IMR-90 (cell line): ENCODE data around the gene CCDC175. TPM values are rescaled to one million over a fixed set of nuclear protein-coding genes. Genes with fewer than 3 reads are reported as not detected.

ENCODE experiments used
- ATAC-seq: fragments of 200-7000 bp; cut with Tn5 transposase; 2 replicates; pipeline ENCODE4 v1.9.1; 2020; ENCODE audit warnings: low read depth, mild to moderate bottlenecking, moderate library complexity
- BruUV-seq: library from RNA; stranded (reverse); fragments of 400-500 nt; replicated peaks from 2 replicates; lab custom pipeline; 2021; lab: Mats Ljungman, UMichigan
- CTCF ChIA-PET: fragments of 300-600 bp; formaldehyde crosslinking; extraction: SDS; loops from one replicate; lab custom pipeline; 2021; ENCODE audit warnings: antibody characterized with exemption; lab: Yijun Ruan, JAX
- POLR2A ChIA-PET: fragments of 300-600 bp; sonication (Branson Sonifier 250); formaldehyde crosslinking; loops from one replicate; lab custom pipeline; 2022; ENCODE audit warnings: antibody characterized with exemption; ENCODE audit not compliant: unreplicated experiment; lab: Charles Lee
- DNase-seq: peaks from one replicate; pipeline ENCODE4 v3.0.0; 2013
- H2AFZ ChIP-seq: replicated peaks from 2 replicates; pipeline ENCODE3; 2013; ENCODE audit warnings: low read length, mild to moderate bottlenecking; ENCODE audit not compliant: poor library complexity
- H2AK5ac ChIP-seq: 2 replicates; pipeline ENCODE4 v1.6.1; 2013; ENCODE audit warnings: low read depth, low read length, inconsistent platforms
- H2AK9ac ChIP-seq: replicated peaks from 2 replicates; pipeline ENCODE3; 2013; ENCODE audit warnings: mild to moderate bottlenecking, low read depth, low read length, moderate library complexity; ENCODE audit not compliant: poor library complexity
- H2BK120ac ChIP-seq: 2 replicates; pipeline ENCODE4 v1.6.1; 2013; ENCODE audit warnings: low read depth, low read length, inconsistent platforms
- H2BK15ac ChIP-seq: 3 replicates; pipeline ENCODE4 v1.6.1; 2013; ENCODE audit warnings: low read depth, low read length, inconsistent platforms
- H2BK20ac ChIP-seq: 2 replicates; pipeline ENCODE4 v1.6.1; 2013; ENCODE audit warnings: low read depth, mild to moderate bottlenecking, inconsistent platforms, low read length, moderate library complexity
- H2BK5ac ChIP-seq: 2 replicates; pipeline ENCODE4 v1.6.1; 2013; ENCODE audit warnings: mild to moderate bottlenecking, low read depth, low read length, inconsistent platforms; ENCODE audit not compliant: poor library complexity, severe bottlenecking
- H3K14ac ChIP-seq: replicated peaks from 2 replicates; pipeline ENCODE4 v1.6.1; 2013; ENCODE audit warnings: low read depth, low read length, inconsistent platforms
- H3K18ac ChIP-seq: 2 replicates; pipeline ENCODE4 v1.6.1; 2013; ENCODE audit warnings: low read depth, low read length, control low read depth
- H3K23ac ChIP-seq: 2 replicates; pipeline ENCODE4 v1.6.1; 2013; ENCODE audit warnings: low read depth, low read length, inconsistent platforms
- H3K27ac ChIP-seq: 2 replicates; pipeline ENCODE4 v1.5.1; 2013; ENCODE audit warnings: mild to moderate bottlenecking, control low read depth, low read length; ENCODE audit not compliant: insufficient read depth
- H3K27me3 ChIP-seq: 2 replicates; pipeline ENCODE4 v1.6.1; 2013; ENCODE audit warnings: low read length; ENCODE audit not compliant: control insufficient read depth, insufficient read depth
- H3K36me3 ChIP-seq: 2 replicates; pipeline ENCODE4 v1.6.1; 2013; ENCODE audit warnings: low read length, mixed read lengths; ENCODE audit not compliant: control insufficient read depth, insufficient read depth
- H3K4ac ChIP-seq: 2 replicates; pipeline ENCODE4 v1.6.1; 2013; ENCODE audit warnings: low read depth, low read length, inconsistent platforms
- H3K4me1 ChIP-seq: 2 replicates; pipeline ENCODE4 v1.6.1; 2013; ENCODE audit warnings: low read length, mixed read lengths; ENCODE audit not compliant: control insufficient read depth, insufficient read depth
- H3K4me2 ChIP-seq: 2 replicates; pipeline ENCODE4 v1.6.1; 2013; ENCODE audit warnings: low read depth, mild to moderate bottlenecking, control low read depth, low read length, moderate library complexity
- H3K4me3 ChIP-seq: 2 replicates; pipeline ENCODE4 v1.5.1; 2013; ENCODE audit warnings: low read depth, mild to moderate bottlenecking, control low read depth, low read length, moderate library complexity; ENCODE audit not compliant: insufficient read depth
- H3K56ac ChIP-seq: 2 replicates; pipeline ENCODE4 v1.6.1; 2013; ENCODE audit warnings: low read length, inconsistent platforms; ENCODE audit not compliant: insufficient read depth; ENCODE audit errors: extremely low read depth
- H3K79me1 ChIP-seq, 2 experiments: 2 replicates each; pipeline ENCODE4 v1.6.1; 2013; ENCODE audit warnings: low read length in 2 of 2, inconsistent platforms in 1 of 2, low read depth in 1 of 2
- H3K9ac ChIP-seq: 2 replicates; pipeline ENCODE4 v1.6.1; 2013; ENCODE audit warnings: low read depth, low read length, control low read depth
- H3K9me1 ChIP-seq: 2 replicates; pipeline ENCODE4 v1.6.1; 2013; ENCODE audit warnings: low read length, inconsistent platforms; ENCODE audit not compliant: insufficient read depth
- H3K9me3 ChIP-seq: 2 replicates; pipeline ENCODE4 v1.6.1; 2013; ENCODE audit warnings: low read length; ENCODE audit not compliant: control insufficient read depth, insufficient read depth
- H4K20me1 ChIP-seq: 2 replicates; pipeline ENCODE4 v1.6.1; 2013; ENCODE audit warnings: low read length, inconsistent platforms; ENCODE audit not compliant: insufficient read depth
- H4K5ac ChIP-seq: 2 replicates; pipeline ENCODE4 v1.6.1; 2013; ENCODE audit warnings: mild to moderate bottlenecking, low read depth, low read length, control low read depth
- H4K8ac ChIP-seq, 2 experiments: 2 replicates each; pipeline ENCODE4 v1.6.1; 2013; ENCODE audit warnings: low read depth in 2 of 2, low read length in 2 of 2, control low read depth in 1 of 2, inconsistent platforms in 1 of 2
- H4K91ac ChIP-seq: 2 replicates; pipeline ENCODE4 v1.6.1; 2013; ENCODE audit warnings: low read depth, low read length, inconsistent platforms; ENCODE audit not compliant: insufficient read depth
- WGBS, 2 experiments: methylation state at CpG; one replicate each; pipeline versions ENCODE4 v1.1.5 to v1.1.7; 2013; ENCODE audit warnings: missing lambda C conversion rate in 2 of 2; ENCODE audit not compliant: insufficient read length in 1 of 2; ENCODE audit errors: extremely low coverage in 2 of 2; 5-methylcytosine and 5-hydroxymethylcytosine counted together
- dilution Hi-C: fragments of 300-500 bp; cut with HindIII; formaldehyde crosslinking; loops from one replicate; pipeline ENCODE4 v1.14.3; 2018; ENCODE audit warnings: low sequenced_read_pairs; ENCODE audit not compliant: unreplicated experiment
- in situ Hi-C: fragments of 300-500 bp; cut with MboI; formaldehyde crosslinking; loops from 3 replicates; pipeline ENCODE4 v1.14.3; 2019; ENCODE audit warnings: low sequenced_read_pairs, inconsistent platforms, mixed read lengths
- intact Hi-C: fragments of 100-400 bp; cut with micrococcal nuclease; formaldehyde crosslinking; loops from 2 replicates; pipeline ENCODE4 v1.10.0; 2022
- polyA plus RNA-seq, 3 experiments: library from polyadenylated mRNA; depleted of rRNA; stranded (reverse); fragments of >200 nt; gene quantifications; 2 replicates each; pipeline ENCODE4 v1.2.3, GENCODE V29; 2012; ENCODE audit warnings: low replicate concordance in 1 of 3
- total RNA-seq: library from RNA; depleted of rRNA; stranded (reverse); fragments of >200 nt; gene quantifications from 2 replicates; pipeline ENCODE4 v1.2.3, GENCODE V29; 2012
- TF ChIP-seq, protein P1 (sequence below): fragments of 150-350 bp; IDR thresholded peaks from 2 replicates; pipeline ENCODE4 v1.6.1; 2016; ENCODE audit warnings: low read depth, mild to moderate bottlenecking, low read length, moderate library complexity, borderline replicate concordance

CCDC175 gene
- total and polyA plus RNA-seq, 2 of the 4 experiments (the other 2 are of a cell fraction) = not detected

- in situ Hi-C loops = loop anchor here (25.0 kb wide), 2 partner anchors 821 to 971 kb away; partner anchors contain the start of gene DACT1
- peaks cover 8% of the 10 kb centered on the region for H3K4me1 ChIP-seq
- H3K9me3 ChIP-seq = no peaks in the 10 kb centered on the region; the same call in 1 of the 2 replicates
- H2AK5ac ChIP-seq = no peak overlapping the region
- ATAC-seq (no peak), DNase-seq (no peak)
- CTCF ChIA-PET = no interaction called here
- no peak overlapping the region for H3K9ac ChIP-seq
- WGBS, 2 experiments = no CpG with 5 or more reads among the region's 2 CpGs
- H3K4me3 ChIP-seq = no peak overlapping the region
- H2BK120ac ChIP-seq = no peak overlapping the region
- no peak overlapping the region for H3K23ac ChIP-seq
- H3K27ac ChIP-seq = no peak overlapping the region
- POLR2A ChIA-PET = no interaction called here
- H3K36me3 ChIP-seq = peaks cover 24% of the 10 kb centered on the region
- TF ChIP-seq, protein P1, sequence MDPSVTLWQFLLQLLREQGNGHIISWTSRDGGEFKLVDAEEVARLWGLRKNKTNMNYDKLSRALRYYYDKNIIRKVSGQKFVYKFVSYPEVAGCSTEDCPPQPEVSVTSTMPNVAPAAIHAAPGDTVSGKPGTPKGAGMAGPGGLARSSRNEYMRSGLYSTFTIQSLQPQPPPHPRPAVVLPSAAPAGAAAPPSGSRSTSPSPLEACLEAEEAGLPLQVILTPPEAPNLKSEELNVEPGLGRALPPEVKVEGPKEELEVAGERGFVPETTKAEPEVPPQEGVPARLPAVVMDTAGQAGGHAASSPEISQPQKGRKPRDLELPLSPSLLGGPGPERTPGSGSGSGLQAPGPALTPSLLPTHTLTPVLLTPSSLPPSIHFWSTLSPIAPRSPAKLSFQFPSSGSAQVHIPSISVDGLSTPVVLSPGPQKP = no peak
- H4K8ac ChIP-seq = no peak overlapping the region
- no peak overlapping the region for H2BK15ac ChIP-seq
- no peak overlapping the region for H2BK5ac ChIP-seq
- H2AFZ ChIP-seq = no peak overlapping the region
- H3K27me3 ChIP-seq = no peaks in the 10 kb centered on the region
- no peak overlapping the region for H3K4me2 ChIP-seq
- H3K14ac ChIP-seq = no peak overlapping the region
- H3K79me1 ChIP-seq = peaks cover 10 to 12% of the 10 kb centered on the region in 2 experiments; a peak in 3 of 4 replicates
- dilution Hi-C loops = no loop called here
- H4K20me1 ChIP-seq = peaks cover 6% of the 10 kb centered on the region; the same call in 1 of the 2 replicates
- H2BK20ac ChIP-seq = no peak overlapping the region
- intact Hi-C loops = no loop called here
- no peak overlapping the region for H3K4ac ChIP-seq
- H2AK9ac ChIP-seq = no peak overlapping the region
- H4K91ac ChIP-seq = no peak overlapping the region
- no TSS peak for BruUV-seq
- peaks cover 4% of the 10 kb centered on the region; the same call in 1 of the 2 replicates for H3K9me1 ChIP-seq
- H4K5ac ChIP-seq = no peak overlapping the region
- H3K18ac ChIP-seq = no peak overlapping the region
- no peak overlapping the region for H3K56ac ChIP-seq
These were observed 118.1 kb downstream of the CCDC175 start for GRCh38 chr14:59458486-59458885.
